ENCODE data around the gene ZEB2.

ZEB2 gene

GRCh38 chr2:144519934-144520731 lies at the start of gene ZEB2:
Gene ZEB2 (minus strand): TSS chr2:144520119. CDS start chr2:144517350, 2,769 bp downstream.
- H3K4me2 ChIP-seq = peak within 1 kb of the TSS; percentile 73
- peaks cover 26% of the 10 kb centered on the region for H3K4me1 ChIP-seq (ENCODE audit: low read depth, poor library complexity, severe bottlenecking)

GRCh38 chr2:144567745-144568144 lies 47.8 kb upstream of the ZEB2 start:
- no peak overlapping the region for H3K4me2 ChIP-seq
- no peak overlapping the region for H3K4me3 ChIP-seq (IDR thresholded peaks at IDR 0.05; ENCODE audit: insufficient read depth, low read depth, low read length)
- no peak for TF ChIP-seq CTCF (conservative IDR thresholded peaks at IDR 0.05; ENCODE audit: low read depth, low read length)
- no peak overlapping the region for H3K27ac ChIP-seq
- H3K36me3 ChIP-seq (ENCODE audit: insufficient read depth) = no peaks in the 10 kb centered on the region
- no peaks in the 10 kb centered on the region for H3K79me2 ChIP-seq (ENCODE audit: insufficient read depth, low read depth)
- H3K9ac ChIP-seq = no peak overlapping the region
- no peaks in the 10 kb centered on the region for H3K27me3 ChIP-seq (ENCODE audit: insufficient read depth, low read depth)
- no peaks in the 10 kb centered on the region for H4K20me1 ChIP-seq (ENCODE audit: insufficient read depth)
- no peak overlapping the region for H2AFZ ChIP-seq (ENCODE audit: low read depth)
- peaks cover 4% of the 10 kb centered on the region for H3K4me1 ChIP-seq (ENCODE audit: low read depth, poor library complexity, severe bottlenecking)

More at GRCh38 chr2:144519934-144520731, at the start of gene ZEB2:
- H3K79me2 ChIP-seq (ENCODE audit: insufficient read depth, low read depth) = no peaks in the 10 kb centered on the region
- H4K20me1 ChIP-seq (ENCODE audit: insufficient read depth) = no peaks in the 10 kb centered on the region
- no peaks in the 10 kb centered on the region for H3K36me3 ChIP-seq (ENCODE audit: insufficient read depth)
- no peak within 1 kb of the TSS; the same call in 1 of the 2 replicates for H3K9ac ChIP-seq
- no peak within 1 kb of the TSS for H2AFZ ChIP-seq (ENCODE audit: low read depth)
- H3K4me3 ChIP-seq (IDR thresholded peaks at IDR 0.05; ENCODE audit: insufficient read depth, low read depth, low read length) = no peak within 1 kb of the TSS
- TF ChIP-seq CTCF (conservative IDR thresholded peaks at IDR 0.05; ENCODE audit: low read depth, low read length) = no peak
- no peak within 1 kb of the TSS for H3K27ac ChIP-seq
- no peaks in the 10 kb centered on the region for H3K27me3 ChIP-seq (ENCODE audit: insufficient read depth, low read depth)

- Histone ChIP-seq H3K4me1 (ENCODE audit: low read depth, poor library complexity, severe bottlenecking) (no peaks in the 10 kb centered on the region), H3K4me3 (IDR thresholded peaks at IDR 0.05; ENCODE audit: insufficient read depth, low read depth, low read length) (no peak overlapping the region)
These were observed 46.5 kb upstream of the ZEB2 start for GRCh38 chr2:144566448-144566847.

DNA sequence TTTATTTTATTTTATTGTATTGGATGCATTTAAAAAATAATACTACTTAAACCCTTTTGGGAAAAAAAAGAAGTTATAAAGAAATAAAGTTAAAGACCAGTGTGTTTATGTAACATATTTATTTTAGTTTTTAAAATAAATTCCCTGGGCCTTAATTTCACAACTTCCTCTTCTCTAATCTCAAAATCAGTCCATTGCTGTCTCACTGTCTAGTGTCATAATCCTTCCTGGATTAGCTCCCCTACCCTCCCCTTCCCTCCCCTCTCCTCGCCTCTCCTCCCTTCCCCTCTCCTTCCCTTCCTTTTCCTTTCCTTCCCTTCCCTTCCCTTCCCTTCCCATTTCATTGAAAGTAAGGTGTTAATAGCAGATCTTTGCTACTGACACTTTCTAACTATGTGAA lies 40.3 kb upstream of the ZEB2 start:
- Histone ChIP-seq H2AFZ (ENCODE audit: low read depth) (no peak overlapping the region), H3K4me2 (no peak overlapping the region), H3K79me2 (ENCODE audit: insufficient read depth, low read depth) (no peaks in the 10 kb centered on the region), H4K20me1 (ENCODE audit: insufficient read depth) (no peaks in the 10 kb centered on the region), H3K27ac (no peak overlapping the region), H3K4me3 (IDR thresholded peaks at IDR 0.05; ENCODE audit: insufficient read depth, low read depth, low read length) (no peak overlapping the region), H3K9ac (no peak overlapping the region), H3K4me1 (ENCODE audit: low read depth, poor library complexity, severe bottlenecking) (no peaks in the 10 kb centered on the region), H3K27me3 (ENCODE audit: insufficient read depth, low read depth) (no peaks in the 10 kb centered on the region), H3K36me3 (ENCODE audit: insufficient read depth) (no peaks in the 10 kb centered on the region)
- TF ChIP-seq CTCF (conservative IDR thresholded peaks at IDR 0.05; ENCODE audit: low read depth, low read length) = no peak

More at GRCh38 chr2:144566448-144566847, 46.5 kb upstream of the ZEB2 start:
- H3K79me2 ChIP-seq (ENCODE audit: insufficient read depth, low read depth) = no peaks in the 10 kb centered on the region
- H3K27ac ChIP-seq = no peak overlapping the region
- H2AFZ ChIP-seq (ENCODE audit: low read depth) = no peak overlapping the region
- no peak overlapping the region for H3K4me2 ChIP-seq
- TF ChIP-seq CTCF (conservative IDR thresholded peaks at IDR 0.05; ENCODE audit: low read depth, low read length) = no peak
- H3K27me3 ChIP-seq (ENCODE audit: insufficient read depth, low read depth) = no peaks in the 10 kb centered on the region
- no peaks in the 10 kb centered on the region for H4K20me1 ChIP-seq (ENCODE audit: insufficient read depth)
- H3K9ac ChIP-seq = no peak overlapping the region
- no peaks in the 10 kb centered on the region for H3K36me3 ChIP-seq (ENCODE audit: insufficient read depth)

Data from KMS-11 (cell line).